ENCODE results near the gene OSBPL2. TPM values are rescaled to one million over a fixed set of nuclear protein-coding genes. Genes with fewer than 3 reads are reported as not detected.

The OSBPL2 gene
- total and polyA plus RNA-seq, 2 donors (not counting 3 experiments of a cell fraction or from before 2014, with no cell fraction given), result 13.1 to 33.0 TPM

GRCh38 chr20:62205618-62206387 is 32.5 kb upstream of the OSBPL2 start:
- no peak for FAIRE-seq
- ChIA-PET CTCF (no interaction called here), POLR2A (no interaction called here)
- intact Hi-C loops (cut with micrococcal nuclease), result no loop called here
- BruUV-seq (replicated peaks), result no TSS peak
- dilution Hi-C loops (cut with MboI; ENCODE audit: extremely low pct_ligation_motif_present, low sequenced_read_pairs), result no loop called here
- no peak for TF ChIP-seq FOS (IDR thresholded peaks at IDR 0.05; ENCODE audit: borderline replicate concordance, insufficient read depth, low read length)
- no peak for TF ChIP-seq POLR2A (IDR thresholded peaks at IDR 0.05; ENCODE audit: low read depth, low read length)
- no peak for TF ChIP-seq POLR2AphosphoS5 (IDR thresholded peaks at IDR 0.05; ENCODE audit: insufficient read depth, low read depth, low read length)
- no peak for TF ChIP-seq MAX (IDR thresholded peaks at IDR 0.05; ENCODE audit: insufficient read depth, insufficient read length)
- TF ChIP-seq EZH2 (IDR thresholded peaks at IDR 0.05; ENCODE audit: borderline replicate concordance, low read depth, low read length, severe bottlenecking), result no peak
- TF ChIP-seq GATA2 (IDR thresholded peaks at IDR 0.05; ENCODE audit: insufficient read depth, insufficient read length, low read depth, low read length), result no peak
- Histone ChIP-seq H3K79me2 (ENCODE audit: control insufficient read depth, insufficient read depth, low read length) (no peaks in the 10 kb centered on the region), H4K20me1 (replicated peaks; ENCODE audit: control insufficient read depth, extremely low read depth, insufficient read depth, low read length) (no peaks in the 10 kb centered on the region), H3K9me1 (replicated peaks; ENCODE audit: control insufficient read depth, extremely low read depth, insufficient read depth, low read length) (no peaks in the 10 kb centered on the region), H3K9ac (replicated peaks; ENCODE audit: extremely low read depth, insufficient read depth, low read length) (no peak overlapping the region), H3K27ac (ENCODE audit: insufficient read depth, low read depth, low read length) (no peak overlapping the region), H3K27me3 (ENCODE audit: control insufficient read depth in 2 of 2, insufficient read depth in 2 of 2, low read length in 2 of 2) (no peaks in the 10 kb centered on the region), H2AFZ (ENCODE audit: low read depth, low read length) (no peak overlapping the region), H3K4me1 (ENCODE audit: control insufficient read depth, extremely low read depth, insufficient read depth, low read length) (peaks cover 9% of the 10 kb centered on the region), H3K4me2 (ENCODE audit: insufficient read depth, low read length) (no peak overlapping the region), H3K4me3 (replicated peaks in 1 of 3; ENCODE audit: insufficient read depth in 1 of 3, low read depth in 1 of 3, low read length in 3 of 3) (no peak overlapping the region), H3K36me3 (ENCODE audit: control insufficient read depth in 2 of 2, extremely low read depth in 1 of 2, insufficient read depth in 2 of 2, low read length in 2 of 2) (peaks cover 0 to 9% of the 10 kb centered on the region in 2 experiments), H3K9me3 (replicated peaks; ENCODE audit: control insufficient read depth, insufficient read depth, low read length) (no peaks in the 10 kb centered on the region)
- no peak for DNase-seq (ENCODE audit: low read depth, low spot score)

- Histone ChIP-seq H3K27ac (ENCODE audit: insufficient read depth, low read depth, low read length) (no peak overlapping the region), H4K20me1 (replicated peaks; ENCODE audit: control insufficient read depth, extremely low read depth, insufficient read depth, low read length) (no peaks in the 10 kb centered on the region), H3K4me1 (ENCODE audit: control insufficient read depth, extremely low read depth, insufficient read depth, low read length) (peaks cover 9% of the 10 kb centered on the region), H3K27me3 (ENCODE audit: control insufficient read depth in 2 of 2, insufficient read depth in 2 of 2, low read length in 2 of 2) (no peaks in the 10 kb centered on the region), H3K9ac (replicated peaks; ENCODE audit: extremely low read depth, insufficient read depth, low read length) (no peak overlapping the region), H3K9me1 (replicated peaks; ENCODE audit: control insufficient read depth, extremely low read depth, insufficient read depth, low read length) (no peaks in the 10 kb centered on the region), H3K4me2 (ENCODE audit: insufficient read depth, low read length) (no peak overlapping the region), H2AFZ (ENCODE audit: low read depth, low read length) (no peak overlapping the region), H3K4me3 (replicated peaks in 1 of 3; ENCODE audit: insufficient read depth in 1 of 3, low read depth in 1 of 3, low read length in 3 of 3) (no peak overlapping the region), H3K36me3 (ENCODE audit: control insufficient read depth in 2 of 2, extremely low read depth in 1 of 2, insufficient read depth in 2 of 2, low read length in 2 of 2) (peaks cover 0 to 7% of the 10 kb centered on the region in 2 experiments), H3K9me3 (replicated peaks; ENCODE audit: control insufficient read depth, insufficient read depth, low read length) (no peaks in the 10 kb centered on the region), H3K79me2 (ENCODE audit: control insufficient read depth, insufficient read depth, low read length) (no peaks in the 10 kb centered on the region)
- ChIA-PET POLR2A (no interaction called here), CTCF (no interaction called here)
- no peak for FAIRE-seq
- DNase-seq (ENCODE audit: low read depth, low spot score), result no peak
- intact Hi-C loops (cut with micrococcal nuclease) (no loop called here), dilution Hi-C loops (cut with MboI; ENCODE audit: extremely low pct_ligation_motif_present, low sequenced_read_pairs) (no loop called here)
- TF ChIP-seq MYC (IDR thresholded peaks at IDR 0.05; ENCODE audit: low read depth, low read length) (no peak), JUN (IDR thresholded peaks at IDR 0.05; ENCODE audit: borderline replicate concordance, insufficient read depth, insufficient read length, low read depth) (no peak), GATA2 (IDR thresholded peaks at IDR 0.05; ENCODE audit: insufficient read depth, insufficient read length, low read depth, low read length) (no peak), MAX (IDR thresholded peaks at IDR 0.05; ENCODE audit: insufficient read depth, insufficient read length) (no peak), CTCF (IDR thresholded peaks at IDR 0.05; ENCODE audit: extremely low read depth in 1 of 2, insufficient read depth in 1 of 2, low read depth in 1 of 2, low read length in 2 of 2) (no peak), FOS (IDR thresholded peaks at IDR 0.05; ENCODE audit: borderline replicate concordance, insufficient read depth, low read length) (no peak)
- no TSS peak for BruUV-seq (replicated peaks)
These were observed 31.9 kb upstream of the OSBPL2 start for GRCh38 chr20:62206388-62206775.

All from endothelial cell of umbilical vein (primary cell).